ENCODE data around the gene APCDD1.

GRCh38 chr18:10471574-10471973, 17.1 kb downstream of the APCDD1 start:
- TF ChIP-seq YY1 (IDR thresholded peaks at IDR 0.05; ENCODE audit: low read depth) (no peak), CTCF (IDR thresholded peaks at IDR 0.05) (no peak), POLR2AphosphoS5 (IDR thresholded peaks at IDR 0.05; ENCODE audit: low read depth, low read length) (no peak), REST (IDR thresholded peaks at IDR 0.05; ENCODE audit: low read depth, low read length) (no peak)
